Adipocyte (in vitro differentiated cells): ENCODE data around the gene NDUFB11.

Experiments
- DNase-seq: peaks from one replicate; pipeline ENCODE4 v3.0.0-alpha.2; 2015; ENCODE audit warnings: low read depth
- H3K27me3 ChIP-seq: replicated peaks from 2 replicates; pipeline ENCODE4 v1.7.0; 2013; ENCODE audit warnings: mild to moderate bottlenecking, low read length, moderate library complexity; ENCODE audit not compliant: control insufficient read depth, insufficient read depth
- H3K36me3 ChIP-seq: 2 replicates; pipeline ENCODE4 v1.7.0; 2013; ENCODE audit warnings: low read length, mild to moderate bottlenecking, moderate library complexity; ENCODE audit not compliant: control insufficient read depth, insufficient read depth, severe bottlenecking
- H3K4me1 ChIP-seq: 2 replicates; pipeline ENCODE4 v1.7.0; 2013; ENCODE audit warnings: mild to moderate bottlenecking, low read length, moderate library complexity; ENCODE audit not compliant: control insufficient read depth, insufficient read depth
- H3K4me3 ChIP-seq: 2 replicates; pipeline ENCODE4 v1.7.0; 2013; ENCODE audit warnings: mild to moderate bottlenecking, low read length, moderate library complexity
- H3K9ac ChIP-seq: 2 replicates; pipeline ENCODE4 v1.7.0; 2013; ENCODE audit warnings: mild to moderate bottlenecking, low read length, moderate library complexity
- H3K9me3 ChIP-seq: 2 replicates; pipeline ENCODE4 v1.7.0; 2013; ENCODE audit warnings: mild to moderate bottlenecking, low read length, moderate library complexity; ENCODE audit not compliant: control insufficient read depth

NDUFB11 gene

GRCh38 chrX:47172971-47173792 lies 28.7 kb upstream of the NDUFB11 start:
- Histone ChIP-seq H3K4me3 (no peak overlapping the region), H3K9me3 (no peaks in the 10 kb centered on the region), H3K9ac (no peak overlapping the region), H3K4me1 (peaks cover 8% of the 10 kb centered on the region), H3K36me3 (peaks cover 49% of the 10 kb centered on the region), H3K27me3 (peaks cover 7% of the 10 kb centered on the region)
- no peak for DNase-seq

GRCh38 chrX:47172549-47172948 lies 28.0 kb upstream of the NDUFB11 start:
- Histone ChIP-seq H3K27me3 (peaks cover 7% of the 10 kb centered on the region), H3K36me3 (peaks cover 49% of the 10 kb centered on the region), H3K9me3 (no peaks in the 10 kb centered on the region)

GRCh38 chrX:47171996-47172395 lies 27.5 kb upstream of the NDUFB11 start:
- Histone ChIP-seq H3K4me3 (no peak overlapping the region), H3K9ac (no peak overlapping the region), H3K36me3 (peaks cover 45% of the 10 kb centered on the region), H3K27me3 (peaks cover 7% of the 10 kb centered on the region), H3K4me1 (peaks cover 8% of the 10 kb centered on the region), H3K9me3 (no peaks in the 10 kb centered on the region)
- DNase-seq, result no peak

More at GRCh38 chrX:47172549-47172948, 28.0 kb upstream of the NDUFB11 start:
- Histone ChIP-seq H3K4me3 (no peak overlapping the region), H3K9ac (no peak overlapping the region), H3K4me1 (peaks cover 8% of the 10 kb centered on the region)
- DNase-seq, result no peak

GRCh38 chrX:47170861-47171692 lies 26.6 kb upstream of the NDUFB11 start:
- Histone ChIP-seq H3K4me1 (peaks cover 12% of the 10 kb centered on the region), H3K4me3 (no peak overlapping the region), H3K36me3 (peaks cover 36% of the 10 kb centered on the region), H3K27me3 (peaks cover 7% of the 10 kb centered on the region), H3K9ac (no peak overlapping the region), H3K9me3 (no peaks in the 10 kb centered on the region)
- DNase-seq, result no peak

- no peak overlapping the region for H3K9ac ChIP-seq
- H3K4me1 ChIP-seq, result peaks cover 12% of the 10 kb centered on the region
- H3K4me3 ChIP-seq, result no peak overlapping the region
- peak; percentile 38 for DNase-seq
- peaks cover under 1% of the 10 kb centered on the region for H3K9me3 ChIP-seq
- peaks cover 4% of the 10 kb centered on the region for H3K27me3 ChIP-seq
- H3K36me3 ChIP-seq, result peaks cover 30% of the 10 kb centered on the region
Observed at GRCh38 chrX:47169726-47170515, 25.4 kb upstream of the NDUFB11 start.

GRCh38 chrX:47169273-47169672 lies 24.8 kb upstream of the NDUFB11 start:
- Histone ChIP-seq H3K9ac (no peak overlapping the region), H3K27me3 (peaks cover 4% of the 10 kb centered on the region), H3K36me3 (peaks cover 26% of the 10 kb centered on the region), H3K4me3 (no peak overlapping the region), H3K9me3 (peaks cover 7% of the 10 kb centered on the region), H3K4me1 (peaks cover 12% of the 10 kb centered on the region)
- DNase-seq, result no peak

- no peak overlapping the region for H3K4me3 ChIP-seq
- H3K9ac ChIP-seq, result no peak overlapping the region
- peaks cover 4% of the 10 kb centered on the region for H3K27me3 ChIP-seq
- DNase-seq, result no peak
- H3K4me1 ChIP-seq, result peaks cover 12% of the 10 kb centered on the region
- peaks cover 22% of the 10 kb centered on the region for H3K36me3 ChIP-seq
- H3K9me3 ChIP-seq, result peaks cover 9% of the 10 kb centered on the region
Observed at GRCh38 chrX:47168495-47169073, 24.1 kb upstream of the NDUFB11 start.

GRCh38 chrX:47166126-47166525 lies 21.6 kb upstream of the NDUFB11 start:
- Histone ChIP-seq H3K27me3 (no peaks in the 10 kb centered on the region), H3K36me3 (peaks cover 8% of the 10 kb centered on the region), H3K9me3 (peaks cover 9% of the 10 kb centered on the region), H3K4me3 (no peak overlapping the region), H3K9ac (no peak overlapping the region), H3K4me1 (peaks cover 12% of the 10 kb centered on the region)
- DNase-seq, result peak; percentile 70

GRCh38 chrX:47164420-47164819 lies 19.9 kb upstream of the NDUFB11 start:
- Histone ChIP-seq H3K9ac (no peak overlapping the region), H3K4me3 (no peak overlapping the region), H3K27me3 (no peaks in the 10 kb centered on the region), H3K4me1 (peaks cover 6% of the 10 kb centered on the region), H3K9me3 (peaks cover 9% of the 10 kb centered on the region), H3K36me3 (peaks cover 3% of the 10 kb centered on the region)
- no peak for DNase-seq

GRCh38 chrX:47162927-47163583 lies 18.6 kb upstream of the NDUFB11 start:
- no peaks in the 10 kb centered on the region for H3K27me3 ChIP-seq
- H3K4me3 ChIP-seq, result no peak overlapping the region
- no peak for DNase-seq
- H3K9me3 ChIP-seq, result peaks cover 9% of the 10 kb centered on the region
- no peaks in the 10 kb centered on the region for H3K36me3 ChIP-seq
- peaks cover 6% of the 10 kb centered on the region for H3K4me1 ChIP-seq
- no peak overlapping the region for H3K9ac ChIP-seq
